GM06990 (cell line): ENCODE results near the gene LAMA3.

Experiments
- DNase-seq: peaks from one replicate; pipeline ENCODE4 v3.0.0-alpha.2; 2011; ENCODE audit not compliant: insufficient read length; ENCODE audit errors: extremely low read depth
- H3K27me3 ChIP-seq: replicated peaks from 2 replicates; pipeline ENCODE4 v1.6.0; 2011; ENCODE audit warnings: low read length; ENCODE audit not compliant: control insufficient read depth, insufficient read depth
- H3K36me3 ChIP-seq: 2 replicates; pipeline ENCODE4 v1.5.1; 2011; ENCODE audit warnings: low read length; ENCODE audit not compliant: control insufficient read depth, insufficient read depth
- H3K4me3 ChIP-seq: replicated peaks from 2 replicates; pipeline ENCODE4 v1.5.1; 2011; ENCODE audit warnings: low read depth, mild to moderate bottlenecking, control low read depth, low read length
- CTCF ChIP-seq: IDR thresholded peaks from 2 replicates; pipeline ENCODE4 v1.5.1; 2011; ENCODE audit warnings: low read length, control low read depth, mild to moderate bottlenecking, inconsistent platforms; ENCODE audit not compliant: insufficient read depth, poor library complexity, severe bottlenecking

Gene LAMA3

GRCh38 chr18:23716516-23716915 is 27.3 kb downstream of the LAMA3 start:
- no peak for DNase-seq
- no peak for TF ChIP-seq CTCF
- Histone ChIP-seq H3K27me3 (no peaks in the 10 kb centered on the region), H3K36me3 (no peaks in the 10 kb centered on the region), H3K4me3 (no peak overlapping the region)

- TF ChIP-seq CTCF = no peak
- H3K27me3 ChIP-seq = no peaks in the 10 kb centered on the region
- DNase-seq = no peak
- H3K36me3 ChIP-seq = no peaks in the 10 kb centered on the region
- no peak overlapping the region for H3K4me3 ChIP-seq
These were observed 27.7 kb downstream of the LAMA3 start for GRCh38 chr18:23716966-23717365.

- no peak for DNase-seq
- Histone ChIP-seq H3K27me3 (no peaks in the 10 kb centered on the region), H3K4me3 (no peak overlapping the region), H3K36me3 (no peaks in the 10 kb centered on the region)
- TF ChIP-seq CTCF = no peak
These were observed 29.0 kb downstream of the LAMA3 start for GRCh38 chr18:23718243-23718720.

GRCh38 chr18:23718731-23719130 is 29.5 kb downstream of the LAMA3 start:
- TF ChIP-seq CTCF = no peak
- no peaks in the 10 kb centered on the region for H3K36me3 ChIP-seq
- no peak for DNase-seq
- H3K4me3 ChIP-seq = no peak overlapping the region
- H3K27me3 ChIP-seq = no peaks in the 10 kb centered on the region

GRCh38 chr18:23719634-23720201 is 30.5 kb downstream of the LAMA3 start:
- DNase-seq = no peak
- Histone ChIP-seq H3K27me3 (no peaks in the 10 kb centered on the region), H3K4me3 (no peak overlapping the region), H3K36me3 (no peaks in the 10 kb centered on the region)
- TF ChIP-seq CTCF = no peak
